Thyroid gland (tissue), 4 donors: ENCODE data around the gene ARHGEF37. TPM values are rescaled to one million over a fixed set of nuclear protein-coding genes. Genes with fewer than 3 reads are reported as not detected.
"Not testable (repeated sequence)": the region's sequence is repeated elsewhere in the genome, so short reads cannot be mapped to it uniquely, and the experiment has no call there.

Experiments used
- DNase-seq, 2 donors: peaks; one replicate each; pipeline ENCODE4 v3.0.0-alpha.2; 2019
- H3K27ac ChIP-seq, 3 donors: fragments of 200-600 bp; sonication (generic); 1 replicate in 2 of 3; 2 replicates in 1 of 3; pipeline ENCODE4 v1.5.1; 2016 to 2019; ENCODE audit warnings: mild to moderate bottlenecking in 1 of 3, moderate library complexity in 1 of 3
- H3K27me3 ChIP-seq: fragments of 200-600 bp; sonication (generic); one replicate; pipeline ENCODE4 v1.5.1; 2019
- H3K36me3 ChIP-seq, 2 donors: fragments of 200-600 bp; sonication (generic); one replicate each; pipeline ENCODE4 v1.5.1; 2016 to 2019
- H3K4me1 ChIP-seq, 2 donors: fragments of 200-600 bp; sonication (generic); one replicate each; pipeline ENCODE4 v1.5.1; 2017 to 2019
- H3K4me3 ChIP-seq, 3 donors: fragments of 200-600 bp; sonication (generic); replicated peaks in 1 of 3; 1 replicate in 2 of 3; 2 replicates in 1 of 3; pipeline ENCODE4 v1.5.1; 2016; ENCODE audit warnings: mild to moderate bottlenecking in 1 of 3
- H3K9me3 ChIP-seq: fragments of 200-600 bp; sonication (generic); one replicate; pipeline ENCODE4 v1.5.1; 2017
- CTCF ChIP-seq, 6 experiments: fragments of 200-600 bp in 3 of 6; fragments of 450-650 bp in 3 of 6; sonication (generic) in 3 of 6; IDR thresholded peaks; one replicate each; pipeline ENCODE4 v1.5.1; 2016 to 2019; ENCODE audit warnings: antibody characterized with exemption in 6 of 6, mild to moderate bottlenecking in 2 of 6, inconsistent platforms in 1 of 6, moderate library complexity in 1 of 6
- POLR2A ChIP-seq, 2 donors: fragments of 450-650 bp; IDR thresholded peaks; one replicate each; pipeline ENCODE4 v1.6.1; 2017; ENCODE audit warnings: antibody characterized with exemption in 2 of 2, mild to moderate bottlenecking in 2 of 2, moderate library complexity in 1 of 2
- WGBS, 2 donors: methylation state at CpG; one replicate each; pipeline ENCODE4 v1.1.5; 2017; 5-methylcytosine and 5-hydroxymethylcytosine counted together
- intact Hi-C: fragments of 100-400 bp; cut with DNase I; formaldehyde crosslinking; loops from one replicate; pipeline ENCODE4 v1.15.1; 2023
- total RNA-seq, 4 donors: library from RNA; depleted of rRNA; stranded (reverse); fragments of >200 nt; gene quantifications; one replicate each; pipeline ENCODE4 v1.2.3, GENCODE V29; 2016

ARHGEF37 gene
- total RNA-seq, 4 donors from 2014 or later, result 4.4 to 6.2 (median 5.5) TPM

GRCh38 chr5:149564542-149565140, 16.7 kb upstream of the ARHGEF37 start:
- WGBS, 2 donors, result 44 to 45% methylated on average over 15 of the region's 15 CpGs
- H3K4me1 ChIP-seq, result peaks cover 9 to 19% of the 10 kb centered on the region in 2 donors
- H3K9me3 ChIP-seq, H3K27ac ChIP-seq, H3K27me3 ChIP-seq, H3K36me3 ChIP-seq, DNase-seq, H3K4me3 ChIP-seq: not testable (repeated sequence)
- intact Hi-C loops, result loop anchor here (5.0 to 10.0 kb wide), 3 partner anchors 122 to 250 kb away; no protein-coding TSS in a partner anchor
- peak in 5 of 6 experiments; percentile 25 to 83 (median 73) for TF ChIP-seq CTCF (IDR thresholded peaks at IDR 0.05)

GRCh38 chr5:149567226-149567625, 14.1 kb upstream of the ARHGEF37 start:
- H3K27me3 ChIP-seq, result no peaks in the 10 kb centered on the region
- no peaks in the 10 kb centered on the region for H3K36me3 ChIP-seq
- H3K4me1 ChIP-seq, result peaks cover 0 to 11% of the 10 kb centered on the region in 2 donors
- no peaks in the 10 kb centered on the region for H3K9me3 ChIP-seq
- no peak for DNase-seq
- TF ChIP-seq CTCF (IDR thresholded peaks at IDR 0.05) (no peak), POLR2A (IDR thresholded peaks at IDR 0.05) (no peak)
- H3K27ac ChIP-seq, result no peak overlapping the region
- WGBS, 2 donors, result 82 to 84% methylated on average over 1 of the region's 1 CpG
- no peak overlapping the region for H3K4me3 ChIP-seq
- intact Hi-C loops, result loop anchor here (5.0 to 10.0 kb wide), 2 partner anchors 185 to 252 kb away; no protein-coding TSS in a partner anchor

GRCh38 chr5:149572170-149572569, 9.1 kb upstream of the ARHGEF37 start:
- no peak for DNase-seq
- Histone ChIP-seq H3K4me1 (no peaks in the 10 kb centered on the region), H3K27ac (no peak overlapping the region), H3K9me3 (no peaks in the 10 kb centered on the region), H3K27me3 (no peaks in the 10 kb centered on the region), H3K36me3 (no peaks in the 10 kb centered on the region), H3K4me3 (no peak overlapping the region)
- no peak for TF ChIP-seq POLR2A (IDR thresholded peaks at IDR 0.05)
- no peak for TF ChIP-seq CTCF (IDR thresholded peaks at IDR 0.05)
- intact Hi-C loops, result no loop called here

- no peak for TF ChIP-seq POLR2A (IDR thresholded peaks at IDR 0.05)
- TF ChIP-seq CTCF (IDR thresholded peaks at IDR 0.05), result no peak
- 85 to 90% methylated on average over 4 of the region's 4 CpGs for WGBS, 2 donors
- H3K27ac ChIP-seq, result no peak overlapping the region
- H3K4me3 ChIP-seq, result no peak overlapping the region
- intact Hi-C loops, result no loop called here
- no peaks in the 10 kb centered on the region for H3K36me3 ChIP-seq
- H3K4me1 ChIP-seq, result no peaks in the 10 kb centered on the region
- DNase-seq, result no peak
- H3K27me3 ChIP-seq, result no peaks in the 10 kb centered on the region
- no peaks in the 10 kb centered on the region for H3K9me3 ChIP-seq
Measured at GRCh38 chr5:149572576-149573231, 8.6 kb upstream of the ARHGEF37 start.

GRCh38 chr5:149575131-149575530, 6.2 kb upstream of the ARHGEF37 start:
- 40 to 54% methylated on average over 3 of the region's 3 CpGs for WGBS, 2 donors
- Histone ChIP-seq H3K4me1 (no peaks in the 10 kb centered on the region), H3K27ac (no peak overlapping the region), H3K27me3 (no peaks in the 10 kb centered on the region), H3K4me3 (no peak overlapping the region), H3K9me3 (no peaks in the 10 kb centered on the region), H3K36me3 (no peaks in the 10 kb centered on the region)
- intact Hi-C loops, result no loop called here
- no peak for DNase-seq
- no peak for TF ChIP-seq CTCF (IDR thresholded peaks at IDR 0.05)
